ENCODE results near the gene PPFIA3. TPM values are rescaled to one million over a fixed set of nuclear protein-coding genes. Genes with fewer than 3 reads are reported as not detected.
"Not testable (repeated sequence)": the region's sequence is repeated elsewhere in the genome, so short reads cannot be mapped to it uniquely, and the experiment has no call there.

The PPFIA3 gene
- total RNA-seq, 1 experiment from 2014 or later: 19.1 TPM

DNA sequence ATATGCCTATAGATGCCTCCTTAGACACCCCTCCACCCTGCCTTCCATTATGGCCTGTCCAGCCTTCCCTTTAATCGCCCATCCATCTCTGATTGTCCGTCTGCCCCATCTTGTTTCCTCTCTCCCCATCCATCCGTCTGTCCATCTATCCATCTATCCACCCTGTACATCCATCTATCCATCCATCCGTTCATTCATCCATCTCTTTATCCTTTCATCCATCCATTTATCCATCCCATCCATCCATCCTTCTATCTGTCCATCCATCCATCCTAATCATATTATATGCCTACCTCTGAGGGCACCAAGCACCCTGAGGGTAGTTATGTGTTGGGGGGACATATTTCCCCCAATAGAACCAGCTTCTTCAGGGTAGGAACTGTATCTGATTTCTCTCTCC is 61.3 kb downstream of the PPFIA3 start:
- H3K56ac ChIP-seq (ENCODE audit: insufficient read length, low read depth, low read length): no peak overlapping the region
- H4K91ac ChIP-seq (ENCODE audit: insufficient read length, low read depth, low read length): no peak overlapping the region
- H3K79me2 ChIP-seq (ENCODE audit: insufficient read depth, low read length): no peaks in the 10 kb centered on the region
- no peak overlapping the region for H2BK12ac ChIP-seq (ENCODE audit: insufficient read length, low read depth, low read length)
- H3K36me3 Mint-ChIP-seq (ENCODE audit: insufficient read depth in 1 of 3, low read depth in 3 of 3): peaks cover 6 to 23% (median 9%) of the 10 kb centered on the region in 3 experiments; a peak in 6 of 7 replicates
- no peak overlapping the region for H2BK5ac ChIP-seq (ENCODE audit: insufficient read length, low read length)
- no peak overlapping the region for H3K4me3 Mint-ChIP-seq
- no peak for DNase-seq
- no peak overlapping the region for H2BK15ac ChIP-seq (ENCODE audit: low read depth, low read length)
- H3K27ac Mint-ChIP-seq: no peak overlapping the region
- no peak overlapping the region for H3K23ac ChIP-seq (ENCODE audit: insufficient read length, low read depth, low read length)
- H3K27me3 Mint-ChIP-seq (ENCODE audit: low read depth): peaks cover 2% of the 10 kb centered on the region
- no peak overlapping the region for H3T11ph ChIP-seq (ENCODE audit: low read length)
- no peak overlapping the region for H3K9ac ChIP-seq (ENCODE audit: extremely low read depth, insufficient read length, low read length)
- no peaks in the 10 kb centered on the region for H4K20me1 ChIP-seq (ENCODE audit: control insufficient read depth, insufficient read depth, insufficient read length)
- H3K4me1 ChIP-seq (ENCODE audit: insufficient read depth, low read length): no peaks in the 10 kb centered on the region
- H3K4ac ChIP-seq (ENCODE audit: low read depth, low read length): no peak overlapping the region
- H3K4me1 Mint-ChIP-seq: no peaks in the 10 kb centered on the region
- no peak overlapping the region for H2BK120ac ChIP-seq (ENCODE audit: low read depth, low read length, poor library complexity, severe bottlenecking)
- no peak overlapping the region for H4K8ac ChIP-seq (replicated peaks; ENCODE audit: insufficient read length, low read depth, low read length)
- no peak overlapping the region for H2AFZ ChIP-seq (ENCODE audit: low read length)
- no peak overlapping the region for H2AK5ac ChIP-seq (ENCODE audit: insufficient read length, low read length)
- H3K9me3 Mint-ChIP-seq: peaks cover 3 to 6% of the 10 kb centered on the region in 2 experiments; a peak in 4 of 5 replicates
- no peak overlapping the region for H3K4me2 ChIP-seq (ENCODE audit: insufficient read depth, insufficient read length, low read length)
- no peak overlapping the region for H3K27ac ChIP-seq (ENCODE audit: insufficient read length, low read depth, low read length)
- 100% methylated on average over 1 of the region's 4 CpGs for WGBS (ENCODE audit: extremely low coverage, insufficient read length, low lambda C conversion rate)
- TF ChIP-seq, protein P1, sequence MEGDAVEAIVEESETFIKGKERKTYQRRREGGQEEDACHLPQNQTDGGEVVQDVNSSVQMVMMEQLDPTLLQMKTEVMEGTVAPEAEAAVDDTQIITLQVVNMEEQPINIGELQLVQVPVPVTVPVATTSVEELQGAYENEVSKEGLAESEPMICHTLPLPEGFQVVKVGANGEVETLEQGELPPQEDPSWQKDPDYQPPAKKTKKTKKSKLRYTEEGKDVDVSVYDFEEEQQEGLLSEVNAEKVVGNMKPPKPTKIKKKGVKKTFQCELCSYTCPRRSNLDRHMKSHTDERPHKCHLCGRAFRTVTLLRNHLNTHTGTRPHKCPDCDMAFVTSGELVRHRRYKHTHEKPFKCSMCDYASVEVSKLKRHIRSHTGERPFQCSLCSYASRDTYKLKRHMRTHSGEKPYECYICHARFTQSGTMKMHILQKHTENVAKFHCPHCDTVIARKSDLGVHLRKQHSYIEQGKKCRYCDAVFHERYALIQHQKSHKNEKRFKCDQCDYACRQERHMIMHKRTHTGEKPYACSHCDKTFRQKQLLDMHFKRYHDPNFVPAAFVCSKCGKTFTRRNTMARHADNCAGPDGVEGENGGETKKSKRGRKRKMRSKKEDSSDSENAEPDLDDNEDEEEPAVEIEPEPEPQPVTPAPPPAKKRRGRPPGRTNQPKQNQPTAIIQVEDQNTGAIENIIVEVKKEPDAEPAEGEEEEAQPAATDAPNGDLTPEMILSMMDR (conservative IDR thresholded peaks at IDR 0.05): no peak
- no peaks in the 10 kb centered on the region for H3K23me2 ChIP-seq (ENCODE audit: insufficient read length, low read depth, low read length, poor library complexity, severe bottlenecking)
- H2BK20ac ChIP-seq (ENCODE audit: low read depth, low read length, poor library complexity, severe bottlenecking): no peak overlapping the region
- H4K5ac ChIP-seq (ENCODE audit: insufficient read length, low read depth, low read length): no peak overlapping the region
- H3K14ac ChIP-seq (ENCODE audit: insufficient read depth, low read length): no peak overlapping the region
- no peak overlapping the region for H3K18ac ChIP-seq (ENCODE audit: insufficient read length, low read depth, low read length)
- no peaks in the 10 kb centered on the region for H3K79me1 ChIP-seq (ENCODE audit: insufficient read depth, low read depth, low read length, poor library complexity, severe bottlenecking)
- no peaks in the 10 kb centered on the region for H3K9me3 ChIP-seq (ENCODE audit: control insufficient read depth, low read depth, low read length)
- H3K27me3 ChIP-seq (ENCODE audit: insufficient read depth, low read length): no peaks in the 10 kb centered on the region

DNA sequence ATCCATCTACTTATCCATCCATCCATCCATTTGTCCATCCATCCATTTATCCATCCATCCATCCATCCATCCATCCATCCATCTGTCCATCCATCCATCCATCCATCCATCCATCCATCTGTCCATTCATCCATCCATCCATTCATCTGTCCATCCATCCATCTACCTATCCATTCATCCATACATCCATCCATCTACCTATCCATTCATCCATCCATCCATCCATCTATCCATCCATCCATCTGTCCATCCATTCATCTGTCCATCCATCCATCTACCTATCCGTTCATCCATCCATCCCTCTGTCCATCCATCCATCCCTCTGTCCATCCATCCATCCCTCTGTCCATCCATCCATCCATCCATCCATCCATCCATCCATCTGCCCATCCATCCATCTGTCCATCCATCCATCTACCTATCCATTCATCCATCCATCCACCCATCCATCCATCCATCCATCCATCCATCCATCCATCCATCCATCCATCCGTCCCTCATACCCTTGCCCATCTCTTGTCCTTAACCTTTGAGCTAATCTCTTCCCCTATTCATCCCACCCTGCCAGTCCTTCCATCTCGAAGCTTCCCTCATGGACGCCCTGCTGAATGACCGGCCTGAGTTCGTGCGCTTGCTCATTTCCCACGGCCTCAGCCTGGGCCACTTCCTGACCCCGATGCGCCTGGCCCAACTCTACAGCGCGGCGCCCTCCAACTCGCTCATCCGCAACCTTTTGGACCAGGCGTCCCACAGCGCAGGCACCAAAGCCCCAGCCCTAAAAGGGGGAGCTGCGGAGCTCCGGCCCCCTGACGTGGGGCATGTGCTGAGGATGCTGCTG is 62.9 kb downstream of the PPFIA3 start:
- not testable (repeated sequence) for H4K20me1 ChIP-seq (ENCODE audit: control insufficient read depth, insufficient read depth, insufficient read length); H2BK120ac ChIP-seq (ENCODE audit: low read depth, low read length, poor library complexity, severe bottlenecking); H2AFZ ChIP-seq (ENCODE audit: low read length); H3K27ac ChIP-seq (ENCODE audit: insufficient read length, low read depth, low read length); H3K79me1 ChIP-seq (ENCODE audit: insufficient read depth, low read depth, low read length, poor library complexity, severe bottlenecking); H3K79me2 ChIP-seq (ENCODE audit: insufficient read depth, low read length); H4K8ac ChIP-seq (replicated peaks; ENCODE audit: insufficient read length, low read depth, low read length); H3K18ac ChIP-seq (ENCODE audit: insufficient read length, low read depth, low read length); H3K56ac ChIP-seq (ENCODE audit: insufficient read length, low read depth, low read length); H3K23ac ChIP-seq (ENCODE audit: insufficient read length, low read depth, low read length); H3K27ac Mint-ChIP-seq; H4K91ac ChIP-seq (ENCODE audit: insufficient read length, low read depth, low read length); H3K9ac ChIP-seq (ENCODE audit: extremely low read depth, insufficient read length, low read length); H4K5ac ChIP-seq (ENCODE audit: insufficient read length, low read depth, low read length); H3K14ac ChIP-seq (ENCODE audit: insufficient read depth, low read length); H3K27me3 Mint-ChIP-seq (ENCODE audit: low read depth); H3K4me2 ChIP-seq (ENCODE audit: insufficient read depth, insufficient read length, low read length); H3K4ac ChIP-seq (ENCODE audit: low read depth, low read length); H2BK12ac ChIP-seq (ENCODE audit: insufficient read length, low read depth, low read length); H3K27me3 ChIP-seq (ENCODE audit: insufficient read depth, low read length); H3K9me3 Mint-ChIP-seq; H3K23me2 ChIP-seq (ENCODE audit: insufficient read length, low read depth, low read length, poor library complexity, severe bottlenecking); H3T11ph ChIP-seq (ENCODE audit: low read length); H2BK5ac ChIP-seq (ENCODE audit: insufficient read length, low read length); H3K4me3 Mint-ChIP-seq; H2AK5ac ChIP-seq (ENCODE audit: insufficient read length, low read length); H3K4me1 Mint-ChIP-seq; H3K9me3 ChIP-seq (ENCODE audit: control insufficient read depth, low read depth, low read length); H2BK15ac ChIP-seq (ENCODE audit: low read depth, low read length); H3K4me1 ChIP-seq (ENCODE audit: insufficient read depth, low read length); H2BK20ac ChIP-seq (ENCODE audit: low read depth, low read length, poor library complexity, severe bottlenecking)
- WGBS (ENCODE audit: extremely low coverage, insufficient read length, low lambda C conversion rate): 100% methylated on average over 1 of the region's 20 CpGs
- H3K36me3 Mint-ChIP-seq (ENCODE audit: insufficient read depth in 1 of 3, low read depth in 3 of 3): peaks cover 6 to 23% (median 9%) of the 10 kb centered on the region in 3 experiments; a peak in 6 of 7 replicates
- DNase-seq: peak; percentile 39
